HEK293 (cell line): ENCODE results near the gene PTPN11.

ENCODE experiments used
- KLF8 ChIP-seq: fragments of 450-650 bp; formaldehyde crosslinking; IDR thresholded peaks from 2 replicates; pipeline ENCODE4 v1.5.1; 2016; ENCODE audit warnings: missing biosample characterization, missing genetic modification characterization
- MYNN ChIP-seq: fragments of 450-650 bp; formaldehyde crosslinking; IDR thresholded peaks from 2 replicates; pipeline ENCODE4 v1.5.1; 2016; ENCODE audit warnings: missing biosample characterization, missing genetic modification characterization, borderline replicate concordance
- OSR2 ChIP-seq: fragments of 450-650 bp; formaldehyde crosslinking; IDR thresholded peaks from 2 replicates; pipeline ENCODE4 v1.5.1; 2016; ENCODE audit warnings: missing biosample characterization, missing genetic modification characterization
- SP3 ChIP-seq: fragments of 450-650 bp; formaldehyde crosslinking; IDR thresholded peaks from 2 replicates; pipeline ENCODE4 v1.5.1; 2016; ENCODE audit warnings: missing biosample characterization, missing genetic modification characterization
- ZFP69B ChIP-seq: fragments of 450-650 bp; formaldehyde crosslinking; IDR thresholded peaks from 2 replicates; pipeline ENCODE4 v1.5.1; 2016; ENCODE audit warnings: missing biosample characterization, missing genetic modification characterization
- ZNF146 ChIP-seq: fragments of 450-650 bp; formaldehyde crosslinking; IDR thresholded peaks from 2 replicates; pipeline ENCODE4 v1.5.1; 2016; ENCODE audit warnings: missing biosample characterization, missing genetic modification characterization
- ZNF274 ChIP-seq, 2 experiments: fragments of 200-500 bp in 1 of 2; fragments of 450-650 bp in 1 of 2; sonication (Bioruptor generic) in 1 of 2; formaldehyde crosslinking in 1 of 2; IDR thresholded peaks; 2 replicates each; pipeline versions ENCODE4 v1.5.1 to v1.6.1; 2014 to 2016; ENCODE audit warnings: borderline replicate concordance in 1 of 2, inconsistent platforms in 1 of 2, low read length in 1 of 2, missing biosample characterization in 1 of 2, missing genetic modification characterization in 1 of 2
- ZNF366 ChIP-seq: fragments of 450-650 bp; formaldehyde crosslinking; conservative IDR thresholded peaks from 2 replicates; pipeline ENCODE4 v1.5.1; 2016; ENCODE audit warnings: missing biosample characterization, missing genetic modification characterization
- ZNF433 ChIP-seq: fragments of 450-650 bp; formaldehyde crosslinking; IDR thresholded peaks from 2 replicates; pipeline ENCODE4 v1.5.1; 2016; ENCODE audit warnings: missing biosample characterization, missing genetic modification characterization, low read depth
- ZNF549 ChIP-seq: fragments of 450-650 bp; IDR thresholded peaks from 2 replicates; pipeline ENCODE4 v1.5.1; 2018; ENCODE audit warnings: missing biosample characterization, missing genetic modification characterization, mild to moderate bottlenecking, inconsistent platforms, moderate library complexity
- ZNF623 ChIP-seq: fragments of 450-650 bp; formaldehyde crosslinking; IDR thresholded peaks from 2 replicates; pipeline ENCODE4 v1.5.1; 2016; ENCODE audit warnings: missing biosample characterization, missing genetic modification characterization
- ZXDB ChIP-seq: fragments of 450-650 bp; formaldehyde crosslinking; IDR thresholded peaks from 2 replicates; pipeline ENCODE4 v1.5.1; 2016; ENCODE audit warnings: missing biosample characterization, missing genetic modification characterization
- TF ChIP-seq, protein P1 (sequence below): fragments of 450-650 bp; formaldehyde crosslinking; conservative IDR thresholded peaks from 2 replicates; pipeline ENCODE4 v1.5.1; 2016; ENCODE audit warnings: low read depth, missing biosample characterization, missing genetic modification characterization
- TF ChIP-seq, protein P2 (sequence below): fragments of 450-650 bp; formaldehyde crosslinking; IDR thresholded peaks from 2 replicates; pipeline ENCODE4 v1.5.1; 2016; ENCODE audit warnings: missing biosample characterization, missing genetic modification characterization, low read depth
- TF ChIP-seq, protein P3 (sequence below): fragments of 450-650 bp; formaldehyde crosslinking; IDR thresholded peaks from 2 replicates; pipeline ENCODE4 v1.5.1; 2016; ENCODE audit warnings: missing biosample characterization, missing genetic modification characterization
- TF ChIP-seq, protein P4 (sequence below): fragments of 450-650 bp; formaldehyde crosslinking; IDR thresholded peaks from 2 replicates; pipeline ENCODE4 v1.5.1; 2016; ENCODE audit warnings: missing biosample characterization, missing genetic modification characterization
- TF ChIP-seq, protein P5 (sequence below): fragments of 450-650 bp; formaldehyde crosslinking; IDR thresholded peaks from 2 replicates; pipeline ENCODE4 v1.5.1; 2016; ENCODE audit warnings: missing biosample characterization, missing genetic modification characterization
- TF ChIP-seq, protein P6 (sequence below): fragments of 450-650 bp; formaldehyde crosslinking; IDR thresholded peaks from 2 replicates; pipeline ENCODE4 v1.5.1; 2016; ENCODE audit warnings: missing biosample characterization, missing genetic modification characterization

Gene PTPN11

DNA sequence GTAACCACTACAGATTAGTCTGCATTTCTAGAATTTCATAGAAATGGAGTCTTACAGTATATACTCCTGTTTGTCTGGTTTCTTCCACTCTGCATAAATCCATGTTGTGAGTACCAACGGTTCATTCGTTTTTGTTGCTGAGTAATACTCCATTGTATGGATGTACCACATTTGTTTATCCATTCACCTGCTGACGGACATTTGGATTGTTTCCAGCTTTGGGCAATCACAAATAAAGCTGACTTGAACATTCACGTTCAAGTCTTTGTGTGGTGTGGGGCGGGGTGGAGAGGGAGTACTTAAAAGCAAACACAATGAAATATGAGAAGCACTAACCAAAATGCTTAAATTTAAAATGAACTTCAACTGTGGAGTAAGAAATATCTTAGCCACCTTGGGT is 43.6 kb upstream of the PTPN11 start (continued):
- TF ChIP-seq ZXDB (tag by site-specific recombination) = peak; percentile 36; the same call in 1 of the 2 replicates
- TF ChIP-seq, protein P1, sequence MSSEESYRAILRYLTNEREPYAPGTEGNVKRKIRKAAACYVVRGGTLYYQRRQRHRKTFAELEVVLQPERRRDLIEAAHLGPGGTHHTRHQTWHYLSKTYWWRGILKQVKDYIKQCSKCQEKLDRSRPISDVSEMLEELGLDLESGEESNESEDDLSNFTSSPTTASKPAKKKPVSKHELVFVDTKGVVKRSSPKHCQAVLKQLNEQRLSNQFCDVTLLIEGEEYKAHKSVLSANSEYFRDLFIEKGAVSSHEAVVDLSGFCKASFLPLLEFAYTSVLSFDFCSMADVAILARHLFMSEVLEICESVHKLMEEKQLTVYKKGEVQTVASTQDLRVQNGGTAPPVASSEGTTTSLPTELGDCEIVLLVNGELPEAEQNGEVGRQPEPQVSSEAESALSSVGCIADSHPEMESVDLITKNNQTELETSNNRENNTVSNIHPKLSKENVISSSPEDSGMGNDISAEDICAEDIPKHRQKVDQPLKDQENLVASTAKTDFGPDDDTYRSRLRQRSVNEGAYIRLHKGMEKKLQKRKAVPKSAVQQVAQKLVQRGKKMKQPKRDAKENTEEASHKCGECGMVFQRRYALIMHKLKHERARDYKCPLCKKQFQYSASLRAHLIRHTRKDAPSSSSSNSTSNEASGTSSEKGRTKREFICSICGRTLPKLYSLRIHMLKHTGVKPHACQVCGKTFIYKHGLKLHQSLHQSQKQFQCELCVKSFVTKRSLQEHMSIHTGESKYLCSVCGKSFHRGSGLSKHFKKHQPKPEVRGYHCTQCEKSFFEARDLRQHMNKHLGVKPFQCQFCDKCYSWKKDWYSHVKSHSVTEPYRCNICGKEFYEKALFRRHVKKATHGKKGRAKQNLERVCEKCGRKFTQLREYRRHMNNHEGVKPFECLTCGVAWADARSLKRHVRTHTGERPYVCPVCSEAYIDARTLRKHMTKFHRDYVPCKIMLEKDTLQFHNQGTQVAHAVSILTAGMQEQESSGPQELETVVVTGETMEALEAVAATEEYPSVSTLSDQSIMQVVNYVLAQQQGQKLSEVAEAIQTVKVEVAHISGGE = no peak
- TF ChIP-seq ZNF623 (tag by site-specific recombination) = no peak
- TF ChIP-seq, protein P2, sequence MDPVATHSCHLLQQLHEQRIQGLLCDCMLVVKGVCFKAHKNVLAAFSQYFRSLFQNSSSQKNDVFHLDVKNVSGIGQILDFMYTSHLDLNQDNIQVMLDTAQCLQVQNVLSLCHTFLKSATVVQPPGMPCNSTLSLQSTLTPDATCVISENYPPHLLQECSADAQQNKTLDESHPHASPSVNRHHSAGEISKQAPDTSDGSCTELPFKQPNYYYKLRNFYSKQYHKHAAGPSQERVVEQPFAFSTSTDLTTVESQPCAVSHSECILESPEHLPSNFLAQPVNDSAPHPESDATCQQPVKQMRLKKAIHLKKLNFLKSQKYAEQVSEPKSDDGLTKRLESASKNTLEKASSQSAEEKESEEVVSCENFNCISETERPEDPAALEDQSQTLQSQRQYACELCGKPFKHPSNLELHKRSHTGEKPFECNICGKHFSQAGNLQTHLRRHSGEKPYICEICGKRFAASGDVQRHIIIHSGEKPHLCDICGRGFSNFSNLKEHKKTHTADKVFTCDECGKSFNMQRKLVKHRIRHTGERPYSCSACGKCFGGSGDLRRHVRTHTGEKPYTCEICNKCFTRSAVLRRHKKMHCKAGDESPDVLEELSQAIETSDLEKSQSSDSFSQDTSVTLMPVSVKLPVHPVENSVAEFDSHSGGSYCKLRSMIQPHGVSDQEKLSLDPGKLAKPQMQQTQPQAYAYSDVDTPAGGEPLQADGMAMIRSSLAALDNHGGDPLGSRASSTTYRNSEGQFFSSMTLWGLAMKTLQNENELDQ (tag by site-specific recombination) = no peak
- TF ChIP-seq SP3 (tag by site-specific recombination) = no peak
- TF ChIP-seq, protein P3, sequence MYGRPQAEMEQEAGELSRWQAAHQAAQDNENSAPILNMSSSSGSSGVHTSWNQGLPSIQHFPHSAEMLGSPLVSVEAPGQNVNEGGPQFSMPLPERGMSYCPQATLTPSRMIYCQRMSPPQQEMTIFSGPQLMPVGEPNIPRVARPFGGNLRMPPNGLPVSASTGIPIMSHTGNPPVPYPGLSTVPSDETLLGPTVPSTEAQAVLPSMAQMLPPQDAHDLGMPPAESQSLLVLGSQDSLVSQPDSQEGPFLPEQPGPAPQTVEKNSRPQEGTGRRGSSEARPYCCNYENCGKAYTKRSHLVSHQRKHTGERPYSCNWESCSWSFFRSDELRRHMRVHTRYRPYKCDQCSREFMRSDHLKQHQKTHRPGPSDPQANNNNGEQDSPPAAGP (tag by site-specific recombination) = no peak
- no peak for TF ChIP-seq ZNF366 (tag by site-specific recombination)
- TF ChIP-seq OSR2 = no peak
- no peak for TF ChIP-seq ZNF549
- peak; percentile 96 for TF ChIP-seq ZNF146 (tag by site-specific recombination)
- TF ChIP-seq KLF8 (tag by site-specific recombination) = 0 out of 2 replicates have a peak, but pooled peaks have one; percentile 15
- TF ChIP-seq, protein P4, sequence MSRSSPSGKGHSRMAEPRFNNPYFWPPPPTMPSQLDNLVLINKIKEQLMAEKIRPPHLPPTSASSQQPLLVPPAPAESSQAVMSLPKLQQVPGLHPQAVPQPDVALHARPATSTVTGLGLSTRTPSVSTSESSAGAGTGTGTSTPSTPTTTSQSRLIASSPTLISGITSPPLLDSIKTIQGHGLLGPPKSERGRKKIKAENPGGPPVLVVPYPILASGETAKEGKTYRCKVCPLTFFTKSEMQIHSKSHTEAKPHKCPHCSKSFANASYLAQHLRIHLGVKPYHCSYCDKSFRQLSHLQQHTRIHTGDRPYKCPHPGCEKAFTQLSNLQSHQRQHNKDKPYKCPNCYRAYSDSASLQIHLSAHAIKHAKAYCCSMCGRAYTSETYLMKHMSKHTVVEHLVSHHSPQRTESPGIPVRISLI (tag by site-specific recombination) = no peak
- no peak for TF ChIP-seq MYNN (tag by site-specific recombination)
- TF ChIP-seq, protein P5, sequence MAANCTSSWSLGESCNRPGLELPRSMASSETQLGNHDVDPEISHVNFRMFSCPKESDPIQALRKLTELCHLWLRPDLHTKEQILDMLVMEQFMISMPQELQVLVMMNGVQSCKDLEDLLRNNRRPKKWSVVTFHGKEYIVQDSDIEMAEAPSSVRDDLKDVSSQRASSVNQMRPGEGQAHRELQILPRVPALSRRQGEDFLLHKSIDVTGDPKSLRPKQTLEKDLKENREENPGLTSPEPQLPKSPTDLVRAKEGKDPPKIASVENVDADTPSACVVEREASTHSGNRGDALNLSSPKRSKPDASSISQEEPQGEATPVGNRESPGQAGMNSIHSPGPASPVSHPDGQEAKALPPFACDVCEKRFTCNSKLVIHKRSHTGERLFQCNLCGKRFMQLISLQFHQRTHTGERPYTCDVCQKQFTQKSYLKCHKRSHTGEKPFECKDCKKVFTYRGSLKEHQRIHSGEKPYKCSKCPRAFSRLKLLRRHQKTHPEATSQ (tag by site-specific recombination) = no peak
- TF ChIP-seq, protein P6, sequence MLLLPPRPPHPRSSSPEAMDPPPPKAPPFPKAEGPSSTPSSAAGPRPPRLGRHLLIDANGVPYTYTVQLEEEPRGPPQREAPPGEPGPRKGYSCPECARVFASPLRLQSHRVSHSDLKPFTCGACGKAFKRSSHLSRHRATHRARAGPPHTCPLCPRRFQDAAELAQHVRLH (tag by site-specific recombination) = peak; percentile 62; the same call in 1 of the 2 replicates
- no peak for TF ChIP-seq ZNF433 (tag by site-specific recombination)
- TF ChIP-seq ZFP69B (tag by site-specific recombination) = no peak
- TF ChIP-seq ZNF274 (IDR thresholded peaks at IDR 0.05; ENCODE audit: low read length) = no peak
- no peak for TF ChIP-seq ZNF274 (tag by site-specific recombination; IDR thresholded peaks at IDR 0.05; ENCODE audit: borderline replicate concordance)
